SK-MEL-5 (cell line): ENCODE data around the gene B3GALT4. TPM values are rescaled to one million over a fixed set of nuclear protein-coding genes. Genes with fewer than 3 reads are reported as not detected.

Experiments used
- DNase-seq: peaks from one replicate; pipeline ENCODE4 v3.0.0-alpha.2; 2016; ENCODE audit warnings: low read depth, low spot score
- in situ Hi-C: cut with HindIII; loops from 2 replicates; pipeline ENCODE4 v1.10.0; 2016; ENCODE audit warnings: low sequenced_read_pairs, high pct_unique_total_duplicates, low pct_unique_long_range_greater_than_20kb
- total RNA-seq: library from RNA; depleted of rRNA; stranded (reverse); fragments of >200 nt; shearing (Covaris generic); gene quantifications from 2 replicates; pipeline ENCODE4 v1.2.3, GENCODE V29; 2014; rRNA removed

Gene B3GALT4
- total RNA-seq, 1 experiment from 2014 or later, result 1.0 TPM

DNA sequence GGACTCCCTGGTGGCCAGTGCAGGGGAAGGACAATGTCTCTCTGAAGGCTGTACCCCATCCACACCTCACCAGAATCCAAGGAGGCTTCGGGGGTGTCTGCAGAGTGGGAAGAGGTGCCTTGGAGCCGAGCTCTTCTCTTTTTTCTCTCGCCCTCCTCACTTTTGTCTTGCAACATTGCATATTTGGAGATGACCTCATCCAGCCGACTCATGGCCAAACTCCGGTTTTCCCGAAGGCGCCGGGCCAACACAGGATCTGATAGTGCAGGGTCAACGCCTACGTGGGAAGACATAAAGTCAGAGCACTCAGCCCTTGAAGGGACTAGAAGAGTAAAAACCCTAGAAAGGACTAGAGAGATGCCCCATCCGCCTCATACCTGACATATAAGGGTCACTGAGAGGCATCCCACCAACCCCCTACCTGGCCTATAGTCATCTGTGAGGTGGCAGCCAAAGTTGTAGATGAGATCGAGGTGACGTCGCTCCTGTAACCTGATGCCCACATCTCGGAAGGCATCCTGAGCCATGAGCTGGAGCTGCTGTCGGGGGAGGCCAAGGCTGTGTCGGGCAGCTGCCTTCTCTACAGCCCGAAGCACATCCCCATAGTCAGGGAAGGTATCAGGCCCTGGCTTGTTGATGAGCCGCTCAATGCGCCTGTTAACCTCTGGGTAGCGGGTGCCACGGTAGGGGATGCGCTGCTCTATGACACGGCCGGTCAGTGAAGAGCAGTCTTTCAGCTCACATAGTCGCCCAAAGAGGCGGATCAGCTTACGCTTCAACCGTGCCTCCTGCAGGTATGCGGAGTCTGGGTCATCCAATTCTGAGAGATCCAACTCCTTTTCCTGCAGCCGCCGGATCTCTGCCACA, 43.6 kb downstream of the B3GALT4 start:
- in situ Hi-C loops, result no loop called here
- DNase-seq, result no peak

DNA sequence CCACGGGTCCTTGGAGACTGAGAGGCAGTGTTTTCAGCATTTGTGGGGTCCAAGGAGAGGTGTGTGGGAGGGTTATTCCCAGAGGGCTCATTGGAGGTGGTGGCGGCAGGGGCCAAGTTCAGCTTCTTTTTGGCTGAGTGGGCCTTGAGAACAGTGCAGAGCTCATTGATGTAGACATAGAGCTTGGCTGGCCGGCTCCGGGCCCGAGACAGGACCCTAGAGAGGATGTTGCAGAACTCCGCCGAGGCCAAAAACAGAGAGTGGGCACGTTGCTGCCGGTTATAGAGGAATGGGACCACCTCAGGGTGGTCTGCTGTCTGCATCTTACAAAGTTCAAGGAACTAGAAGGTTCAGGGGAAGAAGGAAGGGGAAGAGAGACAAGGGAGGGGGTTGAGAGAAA, 44.3 kb downstream of the B3GALT4 start:
- DNase-seq, result no peak
- in situ Hi-C loops, result no loop called here

DNA sequence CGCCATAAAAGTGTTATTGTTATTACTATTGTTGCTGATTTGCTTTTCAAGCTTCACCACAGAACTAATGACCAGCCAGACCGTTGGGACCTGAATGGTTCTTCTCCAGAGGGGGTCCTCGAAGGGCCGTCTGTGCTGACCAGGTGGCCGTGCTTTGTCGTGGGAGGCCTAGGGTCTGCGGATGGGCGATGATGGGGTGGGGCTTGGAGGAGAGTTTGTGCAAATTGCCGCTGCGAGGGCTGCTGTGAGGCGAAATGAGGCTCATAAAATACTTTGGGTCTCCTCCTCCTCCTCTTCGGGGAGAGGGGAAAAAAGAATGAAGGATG, 46.7 kb downstream of the B3GALT4 start:
- DNase-seq, result no peak
- in situ Hi-C loops, result no loop called here

DNA sequence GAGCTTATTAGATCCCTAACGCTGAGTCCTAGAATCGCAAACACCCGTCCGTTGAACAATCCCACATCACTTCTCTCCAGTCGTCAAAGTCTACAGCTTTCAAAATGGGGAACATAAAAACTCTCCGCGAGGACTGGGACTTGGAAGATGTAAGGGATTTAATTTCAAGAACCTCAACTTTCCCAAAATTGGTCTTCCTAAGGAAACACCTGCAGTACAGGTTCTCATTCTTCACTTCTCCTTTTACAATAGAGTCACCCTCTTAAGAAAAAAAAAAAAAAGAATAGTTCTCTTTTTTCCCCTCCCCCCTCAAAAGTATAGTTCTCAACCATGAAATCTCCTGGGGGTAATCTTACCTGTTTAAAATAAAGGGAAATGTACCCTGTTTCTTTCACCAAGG, 47.2 kb downstream of the B3GALT4 start:
- in situ Hi-C loops, result no loop called here

More for the DNA sequence above, 47.2 kb downstream of the B3GALT4 start:
- no peak for DNase-seq

Other genes starting within 250 kb of the B3GALT4 start
- gene HLA-DPA1, start 203.5 kb upstream of the B3GALT4 start, total RNA-seq, result 7.1 and 8.7 TPM in 2 replicates
- 1.7 and 3.5 TPM in 2 replicates for gene HLA-DPB1, start 201.1 kb upstream of the B3GALT4 start, total RNA-seq
- gene COL11A2, start 84.7 kb upstream of the B3GALT4 start, total RNA-seq, result 0.42 and 0.98 TPM in 2 replicates
- gene RXRB, start 76.5 kb upstream of the B3GALT4 start, total RNA-seq, result 16.5 and 17.0 TPM in 2 replicates
- 92.5 and 94.5 TPM in 2 replicates for gene SLC39A7, start 76.3 kb upstream of the B3GALT4 start, total RNA-seq
- 6.5 and 8.0 TPM in 2 replicates for gene HSD17B8, start 72.5 kb upstream of the B3GALT4 start, total RNA-seq
- gene RING1, start 68.6 kb upstream of the B3GALT4 start, total RNA-seq, result 22.5 and 25.8 TPM in 2 replicates
- gene VPS52, start 5.2 kb upstream of the B3GALT4 start, total RNA-seq, result 27.1 and 28.5 TPM in 2 replicates
- gene RPS18, start 5.0 kb upstream of the B3GALT4 start, total RNA-seq, result 4,185 and 4,422 TPM in 2 replicates
- gene WDR46, start 12.1 kb downstream of the B3GALT4 start, total RNA-seq, result 85.9 and 93.6 TPM in 2 replicates
- gene PFDN6, start 12.5 kb downstream of the B3GALT4 start, total RNA-seq, result 128 and 143 TPM in 2 replicates
- gene RGL2, start 21.8 kb downstream of the B3GALT4 start, total RNA-seq, result 11.9 and 14.6 TPM in 2 replicates
- gene TAPBP, start 37.0 kb downstream of the B3GALT4 start, total RNA-seq, result 45.5 and 55.4 TPM in 2 replicates
- 7.6 and 9.2 TPM in 2 replicates for gene ZBTB22, start 40.6 kb downstream of the B3GALT4 start, total RNA-seq
- 29.0 and 33.5 TPM in 2 replicates for gene DAXX, start 45.8 kb downstream of the B3GALT4 start, total RNA-seq
- gene KIFC1, start 114.7 kb downstream of the B3GALT4 start, total RNA-seq, result 21.8 and 23.9 TPM in 2 replicates
- 19.8 and 20.6 TPM in 2 replicates for gene PHF1, start 133.9 kb downstream of the B3GALT4 start, total RNA-seq
- 129 and 130 TPM in 2 replicates for gene CUTA, start 141.0 kb downstream of the B3GALT4 start, total RNA-seq
- 0.64 and 0.85 TPM in 2 replicates for gene SYNGAP1, start 142.9 kb downstream of the B3GALT4 start, total RNA-seq
- 7.2 and 7.7 TPM in 2 replicates for gene ZBTB9, start 177.5 kb downstream of the B3GALT4 start, total RNA-seq